Measurements from ENCODE around the gene PBX4. TPM values are rescaled to one million over a fixed set of nuclear protein-coding genes. Genes with fewer than 3 reads are reported as not detected.

Gene PBX4
- total RNA-seq, 2 experiments from 2014 or later = 13.6 to 14.9 TPM

- POLR2A ChIA-PET = no interaction called here
- CTCF ChIA-PET = interaction anchor here (0.6 to 3.2 kb wide), 6 partner anchors 9 to 734 kb away, joined by 4 to 17 read pairs (median 4); partner anchors contain the start of genes COPE and GMIP
Observed at GRCh38 chr19:19652482-19653295, 34.2 kb upstream of the PBX4 start.

- ChIA-PET POLR2A (interaction anchor here (0.6 kb wide), 2 partner anchors 83 to 272 kb away, joined by 3 read pairs; no protein-coding TSS in a partner anchor), CTCF (interaction anchor here (1.7 to 3.4 kb wide), 3 partner anchors 11 to 119 kb away, joined by 4 to 12 read pairs (median 11); no protein-coding TSS in a partner anchor)
Observed at GRCh38 chr19:19651076-19651475, 32.6 kb upstream of the PBX4 start.

GRCh38 chr19:19650331-19650730, 31.8 kb upstream of the PBX4 start:
- ChIA-PET CTCF (interaction anchor here (3.2 to 3.4 kb wide), 2 partner anchors 11 to 119 kb away, joined by 11 to 12 read pairs; no protein-coding TSS in a partner anchor), POLR2A (no interaction called here)

- CTCF ChIA-PET = interaction anchor here (1.2 to 3.4 kb wide), 3 partner anchors 12 to 118 kb away, joined by 3 to 12 read pairs (median 11); no protein-coding TSS in a partner anchor
- POLR2A ChIA-PET = no interaction called here
Observed at GRCh38 chr19:19649580-19649995, 31.1 kb upstream of the PBX4 start.

GRCh38 chr19:19649155-19649554, 30.7 kb upstream of the PBX4 start:
- ChIA-PET POLR2A (no interaction called here), CTCF (interaction anchor here (0.6 to 3.4 kb wide), 4 partner anchors 13 to 812 kb away, joined by 3 to 12 read pairs (median 7); no protein-coding TSS in a partner anchor)

GRCh38 chr19:19647037-19647835, 28.7 kb upstream of the PBX4 start:
- CTCF ChIA-PET = no interaction called here
- POLR2A ChIA-PET = no interaction called here

- CTCF ChIA-PET = interaction anchor here (1.9 to 3.5 kb wide), 2 partner anchors 16 to 113 kb away, joined by 17 to 32 read pairs; no protein-coding TSS in a partner anchor
- POLR2A ChIA-PET = interaction anchor here (1.0 kb wide), 1 partner anchor 16 kb away, joined by 4 read pairs; no protein-coding TSS in a partner anchor
Observed at GRCh38 chr19:19645233-19645870, 26.9 kb upstream of the PBX4 start.

- CTCF ChIA-PET = interaction anchor here (0.7 to 3.5 kb wide), 22 partner anchors 9 to 314 kb away, joined by 3 to 32 read pairs (median 5); partner anchors contain the start of genes YJEFN3 and ZNF101
- POLR2A ChIA-PET = no interaction called here
Observed at GRCh38 chr19:19644054-19644388, 25.5 kb upstream of the PBX4 start.

- ChIA-PET POLR2A (no interaction called here), CTCF (interaction anchor here (0.5 to 3.5 kb wide), 24 partner anchors 9 to 315 kb away, joined by 3 to 32 read pairs (median 5); partner anchors contain the start of genes YJEFN3 and ZNF101)
Observed at GRCh38 chr19:19643158-19644053, 24.9 kb upstream of the PBX4 start, which contains the start of gene GMIP. TSS of gene GMIP (minus strand) at chr19:19643657. CDS start at chr19:19643529, 128 bp downstream.

- POLR2A ChIA-PET = no interaction called here
- CTCF ChIA-PET = interaction anchor here (2.0 kb wide), 1 partner anchor 19 kb away, joined by 5 read pairs; no protein-coding TSS in a partner anchor
Observed at GRCh38 chr19:19642506-19643157, 24.1 kb upstream of the PBX4 start.

GRCh38 chr19:19637523-19638251, 19.2 kb upstream of the PBX4 start:
- CTCF ChIA-PET = interaction anchor here (3.8 kb wide), 1 partner anchor 106 kb away, joined by 10 read pairs; no protein-coding TSS in a partner anchor
- POLR2A ChIA-PET = interaction anchor here (1.2 kb wide), 1 partner anchor 9 kb away, joined by 3 read pairs; no protein-coding TSS in a partner anchor

- POLR2A ChIA-PET = interaction anchor here (1.2 kb wide), 1 partner anchor 9 kb away, joined by 3 read pairs; no protein-coding TSS in a partner anchor
Observed at GRCh38 chr19:19637186-19637522, 18.7 kb upstream of the PBX4 start.

GRCh38 chr19:19636573-19637185, 18.2 kb upstream of the PBX4 start:
- ChIA-PET CTCF (interaction anchor here (0.8 kb wide), 1 partner anchor 104 kb away, joined by 3 read pairs; no protein-coding TSS in a partner anchor), POLR2A (interaction anchor here (1.2 kb wide), 1 partner anchor 8 kb away, joined by 3 read pairs; no protein-coding TSS in a partner anchor)

More at GRCh38 chr19:19637186-19637522, 18.7 kb upstream of the PBX4 start:
- CTCF ChIA-PET = no interaction called here

GRCh38 chr19:19635313-19635702, 16.8 kb upstream of the PBX4 start:
- POLR2A ChIA-PET = no interaction called here

GRCh38 chr19:19634516-19635312, 16.2 kb upstream of the PBX4 start:
- ChIA-PET CTCF (interaction anchor here (1.5 to 1.7 kb wide), 2 partner anchors 9 to 103 kb away, joined by 4 to 8 read pairs; partner anchors contain the start of gene GMIP), POLR2A (interaction anchor here (0.6 kb wide), 1 partner anchor 44 kb away, joined by 5 read pairs; no protein-coding TSS in a partner anchor)

More at GRCh38 chr19:19635313-19635702, 16.8 kb upstream of the PBX4 start:
- CTCF ChIA-PET = no interaction called here
